GM12892 (cell line): ENCODE measurements around the gene DLX6.

Experiments used
- POLR2A ChIP-seq: IDR thresholded peaks from 2 replicates; pipeline ENCODE4 v1.6.1; 2011; ENCODE audit warnings: low read depth, low read length, control low read depth
- POLR2AphosphoS5 ChIP-seq: IDR thresholded peaks from 2 replicates; pipeline ENCODE4 v1.6.1; 2011; ENCODE audit warnings: low read depth, low read length, control low read depth
- TAF1 ChIP-seq: IDR thresholded peaks from 2 replicates; pipeline ENCODE4 v1.6.1; 2011; ENCODE audit warnings: low read depth, mild to moderate bottlenecking, control low read depth, low read length, borderline replicate concordance

- TF ChIP-seq POLR2AphosphoS5 (no peak), POLR2A (no peak), TAF1 (no peak)
These were observed 12.8 kb downstream of the DLX6 start for GRCh38 chr7:97018126-97018601.
